GM12878 (cell line): ENCODE data around the gene FRMD8. TPM values are rescaled to one million over a fixed set of nuclear protein-coding genes. Genes with fewer than 3 reads are reported as not detected.
A peak's percentile ranks its signal among the peaks of the same experiment; 100 is the strongest.

ENCODE experiments used
- DPF2 ChIP-seq: fragments of 450-650 bp; IDR thresholded peaks from 2 replicates; pipeline ENCODE4 v1.6.1; 2017; ENCODE audit warnings: mild to moderate bottlenecking
- KAT2A ChIP-seq: conservative IDR thresholded peaks from 2 replicates; pipeline ENCODE4 v1.6.1; 2011; ENCODE audit warnings: low read depth, low read length; ENCODE audit not compliant: control insufficient read depth
- NRF1 ChIP-seq: conservative IDR thresholded peaks from 2 replicates; pipeline ENCODE4 v1.6.1; 2011; ENCODE audit warnings: mild to moderate bottlenecking, low read depth, low read length, improper control_type of control experiment
- SMC3 ChIP-seq: IDR thresholded peaks from 2 replicates; pipeline ENCODE4 v1.6.1; 2011; ENCODE audit warnings: low read length, improper control_type of control experiment, borderline replicate concordance
- TAF1 ChIP-seq: IDR thresholded peaks from 2 replicates; pipeline ENCODE4 v1.6.1; 2011; ENCODE audit warnings: mild to moderate bottlenecking, low read depth, low read length, borderline replicate concordance
- TCF12 ChIP-seq: IDR thresholded peaks from 2 replicates; pipeline ENCODE4 v1.6.1; 2011; ENCODE audit warnings: low read depth, mild to moderate bottlenecking, low read length
- polyA plus RNA-seq, 11 experiments: library from polyadenylated mRNA; depleted of rRNA in 4 of 11; unstranded in 6 of 11; stranded (reverse) in 5 of 11; fragments of >200 nt; fragmentation: Nextera tagmentation in 4 of 11; fragmentation: Illumina TruSeq in 1 of 11; extraction: Ambion mirVana in 4 of 11; extraction: Trizol in 1 of 11; gene quantifications; 1 replicate in 1 of 11; 2 replicates in 10 of 11; pipeline versions ENCODE4 v1.2.1 to v1.2.3, GENCODE V29; 2011 to 2016; ENCODE audit warnings: inconsistent platforms in 2 of 11, missing spikeins in 2 of 11, low read depth in 1 of 11
- total RNA-seq, 4 experiments: library from RNA; depleted of rRNA in 3 of 4; stranded (reverse); fragments of >200 nt in 3 of 4; fragmentation: Illumina TruSeq in 1 of 4; extraction: Trizol in 1 of 4; gene quantifications; 2 replicates each; pipeline versions ENCODE4 v1.2.1 to v1.2.3, GENCODE V29; 2013 to 2021
- TF ChIP-seq, protein P1 (sequence below): fragments of 150-350 bp; IDR thresholded peaks from 2 replicates; pipeline ENCODE4 v1.6.1; 2016; ENCODE audit warnings: low read depth, low read length
- TF ChIP-seq, protein P2 (sequence below): fragments of 450-650 bp; formaldehyde crosslinking; IDR thresholded peaks from 2 replicates; pipeline ENCODE4 v1.5.0; 2022; ENCODE audit warnings: mild to moderate bottlenecking, missing genetic modification characterization

The FRMD8 gene
- total and polyA plus RNA-seq, 10 of the 15 experiments (the other 5 are each of a cell fraction or from before 2014, with no cell fraction given), result 8.3 to 69.4 (median 28.0) TPM

DNA sequence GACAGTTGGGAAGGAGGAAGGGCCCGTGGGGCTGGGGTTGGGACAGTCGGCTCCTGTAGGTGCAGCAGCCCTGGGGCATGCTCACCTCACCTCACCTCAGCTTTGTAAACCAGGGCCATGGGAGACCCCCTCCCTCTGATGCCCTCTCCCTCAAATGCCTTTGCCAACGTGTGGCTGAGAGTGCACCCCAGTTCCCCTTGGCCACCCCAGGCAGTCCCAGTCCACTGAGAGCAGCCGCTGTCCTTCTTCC is 31.9 kb downstream of the FRMD8 start (continued):
- TF ChIP-seq DPF2 (peak; percentile 59), NRF1 (no peak), SMC3 (no peak), KAT2A (no peak), TAF1 (no peak), TCF12 (no peak; the same call in 1 of the 2 replicates)
- TF ChIP-seq, protein P1, sequence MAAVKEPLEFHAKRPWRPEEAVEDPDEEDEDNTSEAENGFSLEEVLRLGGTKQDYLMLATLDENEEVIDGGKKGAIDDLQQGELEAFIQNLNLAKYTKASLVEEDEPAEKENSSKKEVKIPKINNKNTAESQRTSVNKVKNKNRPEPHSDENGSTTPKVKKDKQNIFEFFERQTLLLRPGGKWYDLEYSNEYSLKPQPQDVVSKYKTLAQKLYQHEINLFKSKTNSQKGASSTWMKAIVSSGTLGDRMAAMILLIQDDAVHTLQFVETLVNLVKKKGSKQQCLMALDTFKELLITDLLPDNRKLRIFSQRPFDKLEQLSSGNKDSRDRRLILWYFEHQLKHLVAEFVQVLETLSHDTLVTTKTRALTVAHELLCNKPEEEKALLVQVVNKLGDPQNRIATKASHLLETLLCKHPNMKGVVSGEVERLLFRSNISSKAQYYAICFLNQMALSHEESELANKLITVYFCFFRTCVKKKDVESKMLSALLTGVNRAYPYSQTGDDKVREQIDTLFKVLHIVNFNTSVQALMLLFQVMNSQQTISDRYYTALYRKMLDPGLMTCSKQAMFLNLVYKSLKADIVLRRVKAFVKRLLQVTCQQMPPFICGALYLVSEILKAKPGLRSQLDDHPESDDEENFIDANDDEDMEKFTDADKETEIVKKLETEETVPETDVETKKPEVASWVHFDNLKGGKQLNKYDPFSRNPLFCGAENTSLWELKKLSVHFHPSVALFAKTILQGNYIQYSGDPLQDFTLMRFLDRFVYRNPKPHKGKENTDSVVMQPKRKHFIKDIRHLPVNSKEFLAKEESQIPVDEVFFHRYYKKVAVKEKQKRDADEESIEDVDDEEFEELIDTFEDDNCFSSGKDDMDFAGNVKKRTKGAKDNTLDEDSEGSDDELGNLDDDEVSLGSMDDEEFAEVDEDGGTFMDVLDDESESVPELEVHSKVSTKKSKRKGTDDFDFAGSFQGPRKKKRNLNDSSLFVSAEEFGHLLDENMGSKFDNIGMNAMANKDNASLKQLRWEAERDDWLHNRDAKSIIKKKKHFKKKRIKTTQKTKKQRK, result no peak
- TF ChIP-seq, protein P2, sequence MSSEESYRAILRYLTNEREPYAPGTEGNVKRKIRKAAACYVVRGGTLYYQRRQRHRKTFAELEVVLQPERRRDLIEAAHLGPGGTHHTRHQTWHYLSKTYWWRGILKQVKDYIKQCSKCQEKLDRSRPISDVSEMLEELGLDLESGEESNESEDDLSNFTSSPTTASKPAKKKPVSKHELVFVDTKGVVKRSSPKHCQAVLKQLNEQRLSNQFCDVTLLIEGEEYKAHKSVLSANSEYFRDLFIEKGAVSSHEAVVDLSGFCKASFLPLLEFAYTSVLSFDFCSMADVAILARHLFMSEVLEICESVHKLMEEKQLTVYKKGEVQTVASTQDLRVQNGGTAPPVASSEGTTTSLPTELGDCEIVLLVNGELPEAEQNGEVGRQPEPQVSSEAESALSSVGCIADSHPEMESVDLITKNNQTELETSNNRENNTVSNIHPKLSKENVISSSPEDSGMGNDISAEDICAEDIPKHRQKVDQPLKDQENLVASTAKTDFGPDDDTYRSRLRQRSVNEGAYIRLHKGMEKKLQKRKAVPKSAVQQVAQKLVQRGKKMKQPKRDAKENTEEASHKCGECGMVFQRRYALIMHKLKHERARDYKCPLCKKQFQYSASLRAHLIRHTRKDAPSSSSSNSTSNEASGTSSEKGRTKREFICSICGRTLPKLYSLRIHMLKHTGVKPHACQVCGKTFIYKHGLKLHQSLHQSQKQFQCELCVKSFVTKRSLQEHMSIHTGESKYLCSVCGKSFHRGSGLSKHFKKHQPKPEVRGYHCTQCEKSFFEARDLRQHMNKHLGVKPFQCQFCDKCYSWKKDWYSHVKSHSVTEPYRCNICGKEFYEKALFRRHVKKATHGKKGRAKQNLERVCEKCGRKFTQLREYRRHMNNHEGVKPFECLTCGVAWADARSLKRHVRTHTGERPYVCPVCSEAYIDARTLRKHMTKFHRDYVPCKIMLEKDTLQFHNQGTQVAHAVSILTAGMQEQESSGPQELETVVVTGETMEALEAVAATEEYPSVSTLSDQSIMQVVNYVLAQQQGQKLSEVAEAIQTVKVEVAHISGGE (CRISPR knock-in tag), result no peak
